ENCODE data around the gene ENTHD1. TPM values are rescaled to one million over a fixed set of nuclear protein-coding genes. Genes with fewer than 3 reads are reported as not detected.

ENTHD1 gene
- total and polyA plus RNA-seq, 2 of the 8 experiments (the other 6 are each of a cell fraction or from before 2014, with no cell fraction given) = not detected

GRCh38 chr22:39920134-39920743 is 26.7 kb upstream of the ENTHD1 start:
- no peaks in the 10 kb centered on the region for H3K36me3 ChIP-seq (ENCODE audit: control insufficient read depth in 2 of 4, insufficient read depth in 4 of 4, low read length in 3 of 4)
- no peak overlapping the region for H3K56ac ChIP-seq (replicated peaks; ENCODE audit: insufficient read length, low read depth, low read length)
- H3K79me2 ChIP-seq (ENCODE audit: control insufficient read depth in 1 of 2, insufficient read depth in 2 of 2, low read length in 2 of 2) = no peaks in the 10 kb centered on the region
- no peak overlapping the region for H3K4ac ChIP-seq (replicated peaks; ENCODE audit: insufficient read length, low read depth, low read length)
- H2AFZ ChIP-seq (ENCODE audit: low read length) = no peak overlapping the region
- no peak overlapping the region for H3K27ac ChIP-seq (ENCODE audit: low read depth, low read length)
- H4K20me1 ChIP-seq (replicated peaks in 1 of 2; ENCODE audit: control insufficient read depth in 1 of 2, insufficient read depth in 2 of 2, low read length in 2 of 2) = no peaks in the 10 kb centered on the region
- no peaks in the 10 kb centered on the region for H3K27me3 ChIP-seq (replicated peaks in 1 of 4; ENCODE audit: control insufficient read depth in 3 of 4, extremely low read depth in 1 of 4, insufficient read depth in 3 of 4, low read length in 3 of 4)
- no peaks in the 10 kb centered on the region for H3K79me1 ChIP-seq (ENCODE audit: low read depth, low read length)
- H3K18ac ChIP-seq (ENCODE audit: extremely low read depth, low read length) = no peak overlapping the region
- no peak overlapping the region for H4K91ac ChIP-seq (replicated peaks; ENCODE audit: insufficient read length, low read length)
- H3K14ac ChIP-seq (ENCODE audit: insufficient read length) = no peak overlapping the region
- CTCF ChIA-PET (ENCODE audit: partially characterized antibody) = interaction anchor here (0.6 to 5.4 kb wide), 4 partner anchors 13 to 616 kb away, joined by 3 to 29 read pairs (median 3); no protein-coding TSS in a partner anchor
- H4K8ac ChIP-seq (ENCODE audit: extremely low read depth, insufficient read depth, low read length) = no peak overlapping the region
- no peak overlapping the region for H2BK5ac ChIP-seq (ENCODE audit: low read depth, low read length)
- no peaks in the 10 kb centered on the region for H3K9me3 ChIP-seq (ENCODE audit: insufficient read depth in 2 of 2, low read depth in 1 of 2, low read length in 1 of 2)
- FAIRE-seq (no peak), DNase-seq (ENCODE audit: low read depth in 1 of 2, low spot score in 2 of 2) (no peak)
- H2BK20ac ChIP-seq (ENCODE audit: low read length) = no peak overlapping the region
- no peak overlapping the region for H3K23ac ChIP-seq (ENCODE audit: insufficient read length)
- WGBS, 2 experiments (ENCODE audit: extremely low coverage in 1 of 2, insufficient coverage in 1 of 2, insufficient read length in 1 of 2, insufficient replicate concordance in 2 of 2, low coverage in 1 of 2, low lambda C conversion rate in 2 of 2, missing lambda C conversion rate in 1 of 2) = 88% methylated on average over 8 of the region's 8 CpGs; no CpG with 5 or more reads in 1 of the 2 experiments
- H2BK15ac ChIP-seq (ENCODE audit: low read length) = no peak overlapping the region
- no peak overlapping the region for H4K5ac ChIP-seq (ENCODE audit: insufficient read length, low read depth, low read length)
- no peak overlapping the region for H3K9ac ChIP-seq (replicated peaks in 1 of 4; ENCODE audit: extremely low read depth in 1 of 4, low read depth in 3 of 4, low read length in 3 of 4)
- H3K4me3 ChIP-seq (ENCODE audit: extremely low read depth in 1 of 4, insufficient read depth in 2 of 4, low read depth in 3 of 4, low read length in 4 of 4) = no peak overlapping the region
- no peak overlapping the region for H2BK120ac ChIP-seq (replicated peaks; ENCODE audit: low read depth, low read length)
- H3K4me1 ChIP-seq (replicated peaks in 1 of 4; ENCODE audit: control insufficient read depth in 3 of 4, insufficient read depth in 4 of 4, low read length in 3 of 4) = peaks cover 0 to 9% (median 2%) of the 10 kb centered on the region in 4 experiments; a peak in 6 of 7 replicates
- no peaks in the 10 kb centered on the region for H3K23me2 ChIP-seq (ENCODE audit: low read depth, low read length)
- H2AK5ac ChIP-seq (ENCODE audit: low read depth, low read length) = no peak overlapping the region
- POLR2A ChIA-PET (ENCODE audit: partially characterized antibody) = interaction anchor here (0.6 kb wide), 1 partner anchor 51 kb away, joined by 3 read pairs; no protein-coding TSS in a partner anchor
- no peak overlapping the region for H2BK12ac ChIP-seq (ENCODE audit: low read depth, low read length)
- no peak overlapping the region for H3K4me2 ChIP-seq (ENCODE audit: insufficient read depth in 1 of 2, low read depth in 2 of 2, low read length in 2 of 2)
- TF ChIP-seq BRCA1 (IDR thresholded peaks at IDR 0.05; ENCODE audit: low read depth, low read length) = no peak
- no peak for TF ChIP-seq CEBPB (IDR thresholded peaks at IDR 0.05; ENCODE audit: low read depth, low read length)
- no peak for TF ChIP-seq MAFK (IDR thresholded peaks at IDR 0.05; ENCODE audit: low read depth, low read length)
- TF ChIP-seq USF2 (IDR thresholded peaks at IDR 0.05; ENCODE audit: low read length) = no peak
- no peak for TF ChIP-seq YY1 (IDR thresholded peaks at IDR 0.05; ENCODE audit: low read depth, low read length)
- TF ChIP-seq MAX (IDR thresholded peaks at IDR 0.05) = no peak
- no peak for TF ChIP-seq SP2 (IDR thresholded peaks at IDR 0.05; ENCODE audit: low read length)
- no peak for TF ChIP-seq CHD1 (IDR thresholded peaks at IDR 0.05; ENCODE audit: low read depth, low read length)
- TF ChIP-seq JUN (IDR thresholded peaks at IDR 0.05; ENCODE audit: low read depth, low read length) = no peak
- TF ChIP-seq FOSL1 (IDR thresholded peaks at IDR 0.05; ENCODE audit: insufficient read depth, low read depth, low read length) = no peak
- no peak for TF ChIP-seq NRF1 (IDR thresholded peaks at IDR 0.05; ENCODE audit: low read depth, low read length)
- TF ChIP-seq CHD2 (IDR thresholded peaks at IDR 0.05; ENCODE audit: low read length) = no peak
- no peak for TF ChIP-seq POLR2AphosphoS5 (IDR thresholded peaks at IDR 0.05; ENCODE audit: low read depth, low read length)

Data from H1 (cell line).